Sigmoid colon (tissue), 4 donors: ENCODE data around the gene DNAH12.

Experiments
- CTCF ChIP-seq, 4 experiments: fragments of 450-650 bp in 3 of 4; fragments of 200-600 bp in 1 of 4; IDR thresholded peaks; one replicate each; pipeline ENCODE4 v1.5.1; 2016 to 2019; ENCODE audit warnings: antibody characterized with exemption in 4 of 4, mild to moderate bottlenecking in 3 of 4, moderate library complexity in 2 of 4
- EP300 ChIP-seq, 4 donors: sonication (generic); formaldehyde crosslinking; IDR thresholded peaks; one replicate each; pipeline ENCODE4 v1.6.1; 2017; ENCODE audit warnings: antibody characterized with exemption in 4 of 4
- POLR2A ChIP-seq, 2 donors: fragments of 450-650 bp; IDR thresholded peaks; one replicate each; pipeline ENCODE4 v1.6.1; 2016; ENCODE audit warnings: antibody characterized with exemption in 2 of 2, mild to moderate bottlenecking in 2 of 2, moderate library complexity in 2 of 2
- POLR2AphosphoS5 ChIP-seq, 4 donors: sonication (generic); formaldehyde crosslinking; IDR thresholded peaks; one replicate each; pipeline ENCODE4 v1.6.1; 2017; ENCODE audit warnings: antibody characterized with exemption in 4 of 4

GRCh38 chr3:57335283-57335938 lies 208.7 kb downstream of the DNAH12 start:
- TF ChIP-seq CTCF (IDR thresholded peaks at IDR 0.05) (no peak), POLR2A (IDR thresholded peaks at IDR 0.05) (no peak), EP300 (IDR thresholded peaks at IDR 0.05) (no peak), POLR2AphosphoS5 (IDR thresholded peaks at IDR 0.05) (no peak)
